COR-L47 (cell line): Measurements from ENCODE around the gene PRSS8.
"Not testable (repeated sequence)": the region's sequence is repeated elsewhere in the genome, so short reads cannot be mapped to it uniquely, and the experiment has no call there.

ENCODE experiments used
- DNase-seq: peaks from one replicate; lab custom pipeline; 2025; lab: John Stamatoyannopoulos, UW

Gene PRSS8

GRCh38 chr16:31105677-31106213, 29.8 kb downstream of the PRSS8 start:
- DNase-seq: no peak

- not testable (repeated sequence) for DNase-seq
Observed at GRCh38 chr16:31100876-31101641, 34.5 kb downstream of the PRSS8 start.

GRCh38 chr16:31099860-31100638, 35.5 kb downstream of the PRSS8 start:
- no peak for DNase-seq

GRCh38 chr16:31094424-31095120, 41.0 kb downstream of the PRSS8 start, which contains the start of gene VKORC1:
Gene VKORC1 (minus strand): TSS chr16:31094797. CDS start chr16:31094729, 68 bp downstream.
- DNase-seq: peak; percentile 98

- no peak for DNase-seq
Observed at GRCh38 chr16:31094088-31094423, 41.5 kb downstream of the PRSS8 start.

GRCh38 chr16:31093132-31093703, 42.3 kb downstream of the PRSS8 start:
- peak; percentile 49 for DNase-seq

- DNase-seq: no peak
Observed at GRCh38 chr16:31092330-31092729, 43.2 kb downstream of the PRSS8 start.

GRCh38 chr16:31090540-31090939, 45.0 kb downstream of the PRSS8 start:
- DNase-seq: no peak

- DNase-seq: no peak
Observed at GRCh38 chr16:31089199-31089598, 46.3 kb downstream of the PRSS8 start.

GRCh38 chr16:31088459-31089183, 46.9 kb downstream of the PRSS8 start, which contains the start of gene PRSS53:
Gene PRSS53 (minus strand): TSS chr16:31088943. CDS start chr16:31088809, 134 bp downstream.
- no peak for DNase-seq

- no peak for DNase-seq
Observed at GRCh38 chr16:31087971-31088370, 47.6 kb downstream of the PRSS8 start.

GRCh38 chr16:31087481-31087880, 48.0 kb downstream of the PRSS8 start:
- no peak for DNase-seq

- DNase-seq: no peak
Observed at GRCh38 chr16:31086629-31086906, 49.0 kb downstream of the PRSS8 start.

GRCh38 chr16:31085873-31086628, 49.5 kb downstream of the PRSS8 start:
- DNase-seq: no peak

- DNase-seq: no peak
Observed at GRCh38 chr16:31085411-31085810, 50.1 kb downstream of the PRSS8 start.

- DNase-seq: no peak
Observed at GRCh38 chr16:31084584-31085302, 50.8 kb downstream of the PRSS8 start.

- DNase-seq: no peak
Observed at GRCh38 chr16:31083981-31084380, 51.5 kb downstream of the PRSS8 start.

- no peak for DNase-seq
Observed at GRCh38 chr16:31083556-31083955, 52.0 kb downstream of the PRSS8 start.

GRCh38 chr16:31083081-31083480, 52.4 kb downstream of the PRSS8 start:
- no peak for DNase-seq
